Globus pallidus (tissue), 1 donor: ENCODE measurements around the gene TFDP1.

ENCODE experiments used
- DNase-seq: peaks from one replicate; pipeline ENCODE4 v3.0.0-alpha.2; 2015; ENCODE audit warnings: low spot score

Gene TFDP1

GRCh38 chr13:113634279-113635047 lies 49.9 kb downstream of the TFDP1 start:
- no peak for DNase-seq

GRCh38 chr13:113635048-113635420 lies 50.5 kb downstream of the TFDP1 start:
- no peak for DNase-seq

GRCh38 chr13:113635709-113636108 lies 51.2 kb downstream of the TFDP1 start:
- DNase-seq = no peak

GRCh38 chr13:113636266-113636963 lies 51.9 kb downstream of the TFDP1 start:
- DNase-seq = no peak

GRCh38 chr13:113637262-113638160 lies 53.0 kb downstream of the TFDP1 start:
- DNase-seq = no peak

GRCh38 chr13:113638173-113638746 lies 53.7 kb downstream of the TFDP1 start:
- DNase-seq = no peak

GRCh38 chr13:113638806-113639205 lies 54.3 kb downstream of the TFDP1 start:
- no peak for DNase-seq

- no peak for DNase-seq
Measured at GRCh38 chr13:113639616-113640262, 55.2 kb downstream of the TFDP1 start.

- DNase-seq = no peak
Measured at GRCh38 chr13:113641426-113641825, 56.9 kb downstream of the TFDP1 start.

- no peak for DNase-seq
Measured at GRCh38 chr13:113642563-113642962, 58.0 kb downstream of the TFDP1 start.

GRCh38 chr13:113643593-113643992 lies 59.0 kb downstream of the TFDP1 start:
- DNase-seq = no peak

- DNase-seq = no peak
Measured at GRCh38 chr13:113644800-113645199, 60.2 kb downstream of the TFDP1 start.

GRCh38 chr13:113645329-113645728 lies 60.8 kb downstream of the TFDP1 start:
- no peak for DNase-seq

GRCh38 chr13:113646376-113646775 lies 61.8 kb downstream of the TFDP1 start:
- no peak for DNase-seq

GRCh38 chr13:113646921-113647340 lies 62.4 kb downstream of the TFDP1 start:
- DNase-seq = no peak

GRCh38 chr13:113647351-113648215 lies 63.0 kb downstream of the TFDP1 start:
- peak; percentile 84 for DNase-seq

GRCh38 chr13:113648216-113648610 lies 63.7 kb downstream of the TFDP1 start:
- peak; percentile 2 for DNase-seq

GRCh38 chr13:113649212-113649611 lies 64.7 kb downstream of the TFDP1 start:
- DNase-seq = no peak

- DNase-seq = no peak
Measured at GRCh38 chr13:113650275-113650674, 65.7 kb downstream of the TFDP1 start.

- DNase-seq = no peak
Measured at GRCh38 chr13:113650731-113651148, 66.2 kb downstream of the TFDP1 start.
